Panc1 (cell line): Measurements from ENCODE around the gene JAZF1.

Experiments used
- POLR2AphosphoS5 ChIP-seq: IDR thresholded peaks from 2 replicates; pipeline ENCODE4 v1.6.1; 2012; ENCODE audit warnings: mild to moderate bottlenecking, low read depth, low read length, moderate library complexity
- REST ChIP-seq, 2 experiments: IDR thresholded peaks; 2 replicates each; pipeline ENCODE4 v1.6.1; 2011 to 2012; ENCODE audit warnings: low read depth in 2 of 2, control low read depth in 1 of 2, low read length in 1 of 2, mild to moderate bottlenecking in 1 of 2, moderate library complexity in 1 of 2; ENCODE audit not compliant: insufficient read depth in 1 of 2
- TF ChIP-seq, protein P1 (sequence below): fragments of 450-650 bp; IDR thresholded peaks from 2 replicates; pipeline ENCODE4 v1.5.1; 2017; ENCODE audit warnings: mild to moderate bottlenecking

DNA sequence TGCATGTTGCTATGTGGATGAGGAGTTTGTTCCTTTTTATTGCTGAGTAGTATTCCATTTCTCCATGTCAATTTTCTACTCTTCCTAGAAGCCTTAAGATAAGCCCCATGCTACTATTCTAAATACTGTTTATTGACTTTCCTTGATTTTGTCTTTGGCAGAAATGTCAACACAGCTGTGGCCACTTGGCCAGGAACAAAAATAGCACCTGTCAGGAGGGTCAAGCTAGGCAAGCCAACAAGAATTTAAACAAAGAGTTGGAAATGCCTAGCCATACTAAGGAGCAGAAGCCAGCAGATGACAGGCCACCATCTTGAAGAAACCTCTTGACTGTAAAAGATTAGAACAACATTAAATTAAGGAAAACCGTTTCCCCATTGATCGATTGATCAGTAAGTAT lies 34.7 kb downstream of the JAZF1 start:
- no peak for TF ChIP-seq REST (IDR thresholded peaks at IDR 0.05; ENCODE audit: insufficient read depth in 1 of 2, low read depth in 2 of 2, low read length in 1 of 2)
- no peak for TF ChIP-seq POLR2AphosphoS5
- TF ChIP-seq, protein P1, sequence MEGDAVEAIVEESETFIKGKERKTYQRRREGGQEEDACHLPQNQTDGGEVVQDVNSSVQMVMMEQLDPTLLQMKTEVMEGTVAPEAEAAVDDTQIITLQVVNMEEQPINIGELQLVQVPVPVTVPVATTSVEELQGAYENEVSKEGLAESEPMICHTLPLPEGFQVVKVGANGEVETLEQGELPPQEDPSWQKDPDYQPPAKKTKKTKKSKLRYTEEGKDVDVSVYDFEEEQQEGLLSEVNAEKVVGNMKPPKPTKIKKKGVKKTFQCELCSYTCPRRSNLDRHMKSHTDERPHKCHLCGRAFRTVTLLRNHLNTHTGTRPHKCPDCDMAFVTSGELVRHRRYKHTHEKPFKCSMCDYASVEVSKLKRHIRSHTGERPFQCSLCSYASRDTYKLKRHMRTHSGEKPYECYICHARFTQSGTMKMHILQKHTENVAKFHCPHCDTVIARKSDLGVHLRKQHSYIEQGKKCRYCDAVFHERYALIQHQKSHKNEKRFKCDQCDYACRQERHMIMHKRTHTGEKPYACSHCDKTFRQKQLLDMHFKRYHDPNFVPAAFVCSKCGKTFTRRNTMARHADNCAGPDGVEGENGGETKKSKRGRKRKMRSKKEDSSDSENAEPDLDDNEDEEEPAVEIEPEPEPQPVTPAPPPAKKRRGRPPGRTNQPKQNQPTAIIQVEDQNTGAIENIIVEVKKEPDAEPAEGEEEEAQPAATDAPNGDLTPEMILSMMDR = no peak
